Mesenchymal stem cell (in vitro differentiated cells and primary cell): ENCODE data around the gene MRAP.

ENCODE experiments used
- DNase-seq: peaks from one replicate; pipeline ENCODE4 v3.0.0-alpha.2; 2013
- H2AFZ ChIP-seq: one replicate; pipeline ENCODE4 v1.6.1; 2013; ENCODE audit warnings: low read depth, mild to moderate bottlenecking, control low read depth, inconsistent platforms, low read length, moderate library complexity
- H2AK5ac ChIP-seq: 2 replicates; pipeline ENCODE4 v1.6.1; 2013; ENCODE audit warnings: low read length, moderate library complexity, mild to moderate bottlenecking, inconsistent platforms; ENCODE audit not compliant: severe bottlenecking
- H2BK120ac ChIP-seq: one replicate; pipeline ENCODE4 v1.6.1; 2013; ENCODE audit warnings: low read depth, mild to moderate bottlenecking, inconsistent platforms, low read length, moderate library complexity
- H2BK12ac ChIP-seq, 2 experiments: one replicate each; pipeline ENCODE4 v1.6.1; 2013; ENCODE audit warnings: inconsistent platforms in 2 of 2, low read length in 2 of 2, mild to moderate bottlenecking in 2 of 2, moderate library complexity in 2 of 2, control low read depth in 1 of 2
- H2BK15ac ChIP-seq: one replicate; pipeline ENCODE4 v1.6.1; 2013; ENCODE audit warnings: mild to moderate bottlenecking, low read depth, inconsistent platforms; ENCODE audit not compliant: poor library complexity, severe bottlenecking
- H2BK5ac ChIP-seq: 2 replicates; pipeline ENCODE4 v1.6.1; 2013; ENCODE audit warnings: low read depth, mild to moderate bottlenecking, low read length, control low read depth, inconsistent platforms; ENCODE audit not compliant: poor library complexity, severe bottlenecking
- H3K14ac ChIP-seq, 2 experiments: one replicate each; pipeline ENCODE4 v1.6.1; 2013; ENCODE audit warnings: inconsistent platforms in 2 of 2, low read length in 2 of 2, control low read depth in 1 of 2, mild to moderate bottlenecking in 1 of 2, moderate library complexity in 1 of 2
- H3K18ac ChIP-seq, 2 experiments: one replicate each; pipeline ENCODE4 v1.6.1; 2013; ENCODE audit warnings: inconsistent platforms in 2 of 2, low read length in 2 of 2, control low read depth in 1 of 2, low read depth in 1 of 2, mild to moderate bottlenecking in 1 of 2
- H3K23ac ChIP-seq, 2 experiments: one replicate each; pipeline ENCODE4 v1.6.1; 2013; ENCODE audit warnings: inconsistent platforms in 2 of 2, low read length in 2 of 2, mild to moderate bottlenecking in 2 of 2, moderate library complexity in 2 of 2, control low read depth in 1 of 2
- H3K27ac ChIP-seq: 2 replicates; pipeline ENCODE4 v1.5.1; 2013; ENCODE audit warnings: mild to moderate bottlenecking, moderate library complexity, low read length, control low read depth, inconsistent platforms; ENCODE audit not compliant: poor library complexity, severe bottlenecking
- H3K27me3 ChIP-seq, 2 experiments: 2 replicates each; pipeline versions ENCODE4 v1.6.1 to v1.7.0; 2013; ENCODE audit warnings: low read length in 2 of 2, mild to moderate bottlenecking in 2 of 2, moderate library complexity in 2 of 2, control low read depth in 1 of 2, inconsistent platforms in 1 of 2; ENCODE audit not compliant: control insufficient read depth in 1 of 2, insufficient read depth in 1 of 2
- H3K36me3 ChIP-seq, 2 experiments: 2 replicates each; pipeline versions ENCODE4 v1.6.1 to v1.7.0; 2013; ENCODE audit warnings: low read length in 2 of 2, control low read depth in 1 of 2, inconsistent platforms in 1 of 2, low read depth in 1 of 2, mild to moderate bottlenecking in 1 of 2; ENCODE audit not compliant: insufficient read depth in 2 of 2, control insufficient read depth in 1 of 2
- H3K4ac ChIP-seq, 2 experiments: one replicate each; pipeline ENCODE4 v1.6.1; 2013; ENCODE audit warnings: inconsistent platforms in 2 of 2, low read length in 2 of 2, mild to moderate bottlenecking in 2 of 2, moderate library complexity in 2 of 2, control low read depth in 1 of 2, low read depth in 1 of 2
- H3K4me1 ChIP-seq: 2 replicates; pipeline ENCODE4 v1.6.1; 2013; ENCODE audit warnings: low read depth, low read length, control low read depth; ENCODE audit not compliant: control insufficient read depth, insufficient read depth
- H3K4me2 ChIP-seq: 2 replicates; pipeline ENCODE4 v1.6.1; 2013; ENCODE audit warnings: low read length, mild to moderate bottlenecking, inconsistent platforms; ENCODE audit not compliant: poor library complexity, severe bottlenecking
- H3K4me3 ChIP-seq, 2 experiments: 2 replicates each; pipeline versions ENCODE4 v1.5.1 to v1.7.0; 2013; ENCODE audit warnings: low read length in 2 of 2, mild to moderate bottlenecking in 2 of 2, control low read depth in 1 of 2, low read depth in 1 of 2; ENCODE audit not compliant: insufficient read depth in 1 of 2
- H3K79me1 ChIP-seq: replicated peaks from 2 replicates; pipeline ENCODE4 v1.6.1; 2013; ENCODE audit warnings: mild to moderate bottlenecking, control low read depth, low read length, inconsistent platforms; ENCODE audit not compliant: poor library complexity, severe bottlenecking
- H3K9ac ChIP-seq: 2 replicates; pipeline ENCODE4 v1.7.0; 2013; ENCODE audit warnings: mild to moderate bottlenecking, low read length, moderate library complexity
- H3K9me3 ChIP-seq: 2 replicates; pipeline ENCODE4 v1.7.0; 2013; ENCODE audit warnings: mild to moderate bottlenecking, low read length; ENCODE audit not compliant: control insufficient read depth
- H4K8ac ChIP-seq: one replicate; pipeline ENCODE4 v1.6.1; 2013; ENCODE audit warnings: inconsistent platforms, mild to moderate bottlenecking, low read length, moderate library complexity
- H4K91ac ChIP-seq: one replicate; pipeline ENCODE4 v1.6.1; 2013; ENCODE audit warnings: mild to moderate bottlenecking, low read length, inconsistent platforms
- WGBS: methylation state at CpG from one replicate; pipeline ENCODE4 v1.1.7; 2013; ENCODE audit warnings: mixed read lengths; 5-methylcytosine and 5-hydroxymethylcytosine counted together

The MRAP gene

DNA sequence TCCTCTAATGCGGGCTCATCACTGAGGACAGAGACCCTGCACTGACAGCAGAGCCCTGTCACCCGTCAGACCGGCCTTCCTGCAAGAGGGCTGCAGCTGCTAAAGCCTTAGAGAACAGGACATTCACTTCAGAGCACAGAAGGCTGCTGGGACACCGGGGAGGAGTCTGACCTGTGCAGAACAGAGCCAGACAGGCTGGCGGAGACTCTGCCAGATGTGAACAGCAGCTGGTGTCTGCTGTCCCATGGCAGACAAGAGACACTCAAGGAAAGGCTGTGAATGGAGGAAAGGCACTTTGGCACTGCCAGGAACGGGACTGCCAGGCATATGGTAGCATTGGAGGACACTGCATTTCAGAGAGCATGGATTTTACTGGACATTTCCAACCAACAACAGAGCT lies 21.4 kb downstream of the MRAP start:
- no peak overlapping the region for H2AFZ ChIP-seq
- no peak overlapping the region for H2BK15ac ChIP-seq
- peaks cover 68 to 97% of the 10 kb centered on the region in 2 experiments for H3K36me3 ChIP-seq
- peak overlapping the region; percentile 17 for H2AK5ac ChIP-seq
- no peak overlapping the region for H2BK12ac ChIP-seq
- H3K4me3 ChIP-seq = no peak overlapping the region
- no peak overlapping the region for H3K23ac ChIP-seq
- 85% methylated on average over 6 of the region's 6 CpGs for WGBS
- H3K4ac ChIP-seq = no peak overlapping the region
- H2BK120ac ChIP-seq = no peak overlapping the region
- H3K4me1 ChIP-seq = peaks cover 28% of the 10 kb centered on the region
- H3K9me3 ChIP-seq = no peaks in the 10 kb centered on the region
- no peaks in the 10 kb centered on the region for H3K27me3 ChIP-seq
- no peak for DNase-seq
- H2BK5ac ChIP-seq = no peak overlapping the region
- H4K8ac ChIP-seq = no peak overlapping the region
- H3K79me1 ChIP-seq = peaks cover 34% of the 10 kb centered on the region
- H3K14ac ChIP-seq = no peak overlapping the region
- H4K91ac ChIP-seq = no peak overlapping the region
- no peak overlapping the region for H3K27ac ChIP-seq
- no peak overlapping the region for H3K9ac ChIP-seq
- no peak overlapping the region for H3K18ac ChIP-seq
- no peak overlapping the region for H3K4me2 ChIP-seq

DNA sequence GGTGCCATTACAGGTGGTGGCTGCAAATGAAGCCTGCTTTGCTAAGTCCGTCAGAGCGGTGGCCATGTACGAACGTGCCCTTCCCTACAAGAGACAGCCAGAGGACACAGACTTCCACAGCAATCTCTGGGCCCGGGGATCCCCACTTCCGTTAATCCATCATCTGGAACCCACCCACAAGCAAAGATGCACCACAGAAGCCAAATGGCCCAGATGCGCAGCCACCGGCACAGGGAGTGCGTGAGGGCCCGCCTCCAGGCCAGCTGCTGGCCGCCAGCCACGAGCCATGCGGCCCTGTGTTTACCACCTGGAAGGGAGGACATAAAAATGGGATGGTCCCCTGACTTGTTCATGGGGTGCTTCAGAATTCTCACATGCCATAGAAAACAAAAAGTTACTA lies 22.1 kb downstream of the MRAP start:
- DNase-seq = no peak
- Histone ChIP-seq H4K8ac (no peak overlapping the region), H2AFZ (no peak overlapping the region), H2BK5ac (no peak overlapping the region), H3K14ac (no peak overlapping the region), H3K4me1 (peaks cover 27% of the 10 kb centered on the region), H2BK120ac (no peak overlapping the region), H2BK15ac (no peak overlapping the region), H2AK5ac (peak overlapping the region; percentile 28), H3K23ac (no peak overlapping the region), H2BK12ac (no peak overlapping the region), H3K36me3 (peaks cover 69 to 100% of the 10 kb centered on the region in 2 experiments), H3K4me2 (no peak overlapping the region), H3K9ac (no peak overlapping the region), H3K79me1 (peaks cover 38% of the 10 kb centered on the region), H3K27me3 (no peaks in the 10 kb centered on the region), H4K91ac (no peak overlapping the region), H3K27ac (no peak overlapping the region), H3K4ac (no peak overlapping the region), H3K9me3 (no peaks in the 10 kb centered on the region), H3K18ac (no peak overlapping the region), H3K4me3 (no peak overlapping the region)
- WGBS = 97% methylated on average over 8 of the region's 13 CpGs

DNA sequence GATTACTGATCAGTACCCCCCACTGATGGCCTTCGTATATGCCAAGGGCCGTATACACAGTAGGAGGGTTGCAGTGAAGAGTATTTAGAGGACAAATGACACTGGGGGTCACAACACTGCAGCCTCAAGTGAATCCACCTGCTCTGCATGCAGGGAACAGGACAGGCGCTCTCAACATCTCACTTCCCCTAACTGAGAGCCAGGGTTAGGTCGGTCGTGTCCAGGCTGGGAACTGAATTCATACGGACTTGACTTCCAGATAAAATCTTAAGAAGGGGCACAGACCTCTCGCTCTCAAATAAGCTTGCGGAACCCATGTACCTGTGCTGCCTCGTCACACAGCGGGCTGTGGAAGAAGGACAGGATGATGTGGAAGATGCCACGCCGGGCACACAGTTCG lies 22.8 kb downstream of the MRAP start:
- Histone ChIP-seq H2BK12ac (no peak overlapping the region), H3K18ac (no peak overlapping the region), H3K79me1 (peaks cover 41% of the 10 kb centered on the region), H3K27me3 (no peaks in the 10 kb centered on the region), H3K23ac (no peak overlapping the region), H3K4me1 (peaks cover 22% of the 10 kb centered on the region), H3K4me2 (no peak overlapping the region), H4K8ac (no peak overlapping the region), H3K14ac (no peak overlapping the region), H2BK5ac (no peak overlapping the region), H3K9me3 (no peaks in the 10 kb centered on the region), H3K27ac (peak overlapping the region; percentile 77), H3K4ac (no peak overlapping the region), H2AFZ (no peak overlapping the region), H3K9ac (no peak overlapping the region), H2BK15ac (no peak overlapping the region), H2BK120ac (no peak overlapping the region), H3K4me3 (no peak overlapping the region), H2AK5ac (peak overlapping the region; percentile 97), H3K36me3 (peaks cover 65 to 100% of the 10 kb centered on the region in 2 experiments), H4K91ac (no peak overlapping the region)
- 98% methylated on average over 13 of the region's 13 CpGs for WGBS
- DNase-seq = no peak

DNA sequence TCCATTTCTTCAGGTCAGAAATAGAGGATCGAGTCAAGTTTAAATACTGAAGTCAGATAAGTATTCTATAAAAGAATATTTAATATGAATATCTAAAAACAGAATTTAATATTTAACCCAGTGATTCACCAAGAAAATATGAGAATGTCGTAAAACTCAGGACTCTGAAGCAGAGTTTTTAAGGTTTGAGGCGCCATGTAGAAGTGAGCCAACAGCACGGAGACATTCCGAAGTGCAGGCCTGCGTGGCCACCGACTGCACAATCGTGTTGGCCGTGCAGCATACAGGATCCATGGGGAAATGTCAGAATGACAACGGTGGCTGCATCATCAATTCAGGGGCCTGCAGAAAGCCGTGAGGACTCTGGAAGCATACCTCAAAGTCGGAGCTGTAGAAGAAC lies 23.4 kb downstream of the MRAP start:
- Histone ChIP-seq H3K27ac (peak overlapping the region; percentile 97), H3K14ac (no peak overlapping the region), H3K4me2 (peak overlapping the region; percentile 13), H2BK120ac (no peak overlapping the region), H4K8ac (no peak overlapping the region), H3K9me3 (no peaks in the 10 kb centered on the region), H3K9ac (no peak overlapping the region), H2BK5ac (peak overlapping the region; percentile 89), H2AFZ (no peak overlapping the region), H3K18ac (no peak overlapping the region), H3K4ac (no peak overlapping the region), H3K23ac (no peak overlapping the region), H3K27me3 (no peaks in the 10 kb centered on the region), H3K79me1 (peaks cover 37% of the 10 kb centered on the region), H3K4me1 (peaks cover 20% of the 10 kb centered on the region), H4K91ac (no peak overlapping the region), H2BK15ac (no peak overlapping the region), H3K36me3 (peaks cover 60 to 100% of the 10 kb centered on the region in 2 experiments), H2AK5ac (peak overlapping the region; percentile 76), H3K4me3 (no peak overlapping the region), H2BK12ac (no peak overlapping the region)
- 97% methylated on average over 11 of the region's 12 CpGs for WGBS
- no peak for DNase-seq
